Hepatocyte (in vitro differentiated cells): Measurements from ENCODE around the gene SLC39A11.

Experiments
- CTCF ChIP-seq: fragments of 200-600 bp; sonication (generic); IDR thresholded peaks from 2 replicates; pipeline ENCODE4 v1.5.1; 2016; ENCODE audit warnings: antibody characterized with exemption, mild to moderate bottlenecking; ENCODE audit not compliant: poor library complexity
- EZH2 ChIP-seq: fragments of 200-600 bp; sonication (generic); IDR thresholded peaks from 2 replicates; pipeline ENCODE4 v1.6.1; 2016; ENCODE audit warnings: antibody characterized with exemption, mild to moderate bottlenecking, borderline replicate concordance
- EZH2phosphoT487 ChIP-seq: fragments of 200-600 bp; sonication (generic); IDR thresholded peaks from one replicate; pipeline ENCODE4 v1.6.1; 2018; ENCODE audit warnings: antibody characterized with exemption, mild to moderate bottlenecking, low read depth, moderate library complexity; ENCODE audit not compliant: unreplicated experiment, severe bottlenecking

GRCh38 chr17:72843591-72843990 is 248.9 kb downstream of the SLC39A11 start:
- no peak for TF ChIP-seq CTCF
- no peak for TF ChIP-seq EZH2phosphoT487
- TF ChIP-seq EZH2, result no peak
